GM18499 (cell line): ENCODE results near the gene DDX39B.
"Not testable (repeated sequence)": the region's sequence is repeated elsewhere in the genome, so short reads cannot be mapped to it uniquely, and the experiment has no call there.

ENCODE experiments used
- ATAC-seq: cut with Tn5 transposase; IDR thresholded peaks from one replicate; pipeline ENCODE4 v1.9.1; 2021; ENCODE audit warnings: moderate number of reproducible peaks; ENCODE audit not compliant: insufficient read depth, unreplicated experiment

Gene DDX39B

GRCh38 chr6:31541658-31542521 lies at the start of gene DDX39B:
DDX39B (minus strand) TSS chr6:31542003; CDS start chr6:31540532, 1,471 bp downstream.
- no peak for ATAC-seq

- not testable (repeated sequence) for ATAC-seq
Observed at GRCh38 chr6:31590691-31591090, 48.9 kb upstream of the DDX39B start.

- no peak for ATAC-seq
Observed at GRCh38 chr6:31588871-31589650, 47.3 kb upstream of the DDX39B start.

GRCh38 chr6:31587791-31588777 lies 46.3 kb upstream of the DDX39B start:
- no peak for ATAC-seq

- ATAC-seq: no peak
Observed at GRCh38 chr6:31586599-31587281, 44.9 kb upstream of the DDX39B start.

- ATAC-seq: no peak
Observed at GRCh38 chr6:31586008-31586407, 44.2 kb upstream of the DDX39B start, which contains the start of gene LST1. LST1 (plus strand) TSS chr6:31586277; CDS start chr6:31587300, 1,023 bp downstream.

GRCh38 chr6:31585491-31585890 lies 43.7 kb upstream of the DDX39B start:
- no peak for ATAC-seq

GRCh38 chr6:31582230-31582643 lies 40.4 kb upstream of the DDX39B start, which contains the start of gene LTB:
LTB (minus strand) TSS chr6:31582424; CDS start chr6:31582417, 7 bp downstream.
- no peak for ATAC-seq

GRCh38 chr6:31581434-31582229 lies 39.8 kb upstream of the DDX39B start:
- ATAC-seq: no peak

- ATAC-seq: peak; percentile 39
Observed at GRCh38 chr6:31580807-31581433, 39.1 kb upstream of the DDX39B start.

- no peak for ATAC-seq
Observed at GRCh38 chr6:31580438-31580740, 38.6 kb upstream of the DDX39B start.

GRCh38 chr6:31579546-31580437 lies 38.0 kb upstream of the DDX39B start:
- ATAC-seq: no peak

- no peak for ATAC-seq
Observed at GRCh38 chr6:31579119-31579505, 37.3 kb upstream of the DDX39B start.

GRCh38 chr6:31578184-31579118 lies 36.6 kb upstream of the DDX39B start:
- no peak for ATAC-seq

- ATAC-seq: no peak
Observed at GRCh38 chr6:31577579-31577966, 35.8 kb upstream of the DDX39B start.

GRCh38 chr6:31576897-31577578 lies 35.2 kb upstream of the DDX39B start:
- no peak for ATAC-seq
